GM19239 (cell line): Measurements from ENCODE around the gene LAMP1.
"Not testable (repeated sequence)": the region's sequence is repeated elsewhere in the genome, so short reads cannot be mapped to it uniquely, and the experiment has no call there.

ENCODE experiments used
- DNase-seq: peaks from one replicate; pipeline ENCODE4 v3.0.0; 2011; ENCODE audit warnings: low spot score; ENCODE audit not compliant: insufficient read length
- FAIRE-seq: peaks from 2 replicates; lab custom pipeline; 2011; peaks lifted over from hg19 to GRCh38; lab: Jason Lieb, UNC

Gene LAMP1

DNA sequence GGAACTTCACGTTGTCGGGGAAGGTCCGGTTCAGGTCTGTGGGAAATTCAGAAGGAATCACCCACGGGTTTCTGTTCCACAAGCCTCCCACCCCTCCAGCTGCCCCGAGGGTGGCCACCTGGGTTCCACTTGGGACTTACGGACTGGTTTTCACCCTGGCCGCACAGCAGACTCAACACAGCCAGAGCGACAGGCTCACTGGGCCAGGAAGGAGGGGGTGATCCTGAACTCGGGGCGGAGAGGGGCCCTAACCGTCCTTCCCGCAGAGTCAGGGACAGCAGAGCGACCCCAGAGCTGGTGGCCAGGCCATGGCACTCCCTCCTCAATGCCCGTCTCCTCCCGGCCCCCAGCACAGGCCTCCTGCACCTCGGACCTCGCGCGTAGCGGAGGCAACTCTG, 53.9 kb downstream of the LAMP1 start:
- FAIRE-seq (no peak), DNase-seq (no peak)

DNA sequence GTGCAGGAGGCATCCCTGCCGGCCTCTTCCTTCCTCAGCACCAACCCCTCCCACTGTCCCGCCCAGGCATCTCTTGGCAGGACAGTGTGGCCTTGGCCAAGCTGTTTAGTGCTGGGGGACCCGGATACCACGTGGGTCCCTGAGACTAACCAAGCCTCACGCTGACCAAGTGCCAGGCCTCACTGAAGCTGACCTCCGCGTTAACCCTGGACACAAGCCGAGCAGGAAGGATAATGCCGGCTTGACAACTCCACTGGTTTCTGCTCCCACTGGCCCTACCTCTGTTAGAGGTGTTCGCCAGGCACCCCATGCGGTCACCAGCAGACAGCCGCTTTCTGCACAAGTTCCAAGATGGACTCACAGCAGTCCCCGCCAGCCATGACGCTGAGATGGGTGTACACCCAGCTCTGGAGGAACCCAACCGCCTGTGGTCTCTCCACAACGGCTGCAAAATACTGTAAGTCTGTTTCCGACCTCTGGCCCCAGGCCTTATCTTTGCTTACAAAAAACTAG, 54.5 kb downstream of the LAMP1 start:
- no peak for DNase-seq
- no peak for FAIRE-seq

DNA sequence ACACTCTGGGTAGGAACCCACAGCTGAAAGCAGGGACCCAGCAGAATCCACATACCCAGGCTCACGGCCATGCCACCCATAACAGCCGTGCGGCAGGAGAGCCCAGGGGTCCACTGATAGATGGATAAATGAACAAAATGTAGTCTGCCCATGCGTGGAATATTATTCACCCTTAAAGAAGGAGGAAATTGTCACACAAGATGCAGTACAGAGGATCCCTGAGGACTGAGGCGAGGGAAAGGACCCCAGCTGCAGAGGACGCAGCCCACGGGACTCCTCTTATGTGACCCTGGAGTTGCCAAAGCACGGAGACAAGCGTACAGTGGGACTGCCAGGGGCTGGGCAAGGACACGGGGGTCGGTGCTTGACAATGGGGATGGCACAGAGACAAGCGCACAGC, 56.2 kb downstream of the LAMP1 start:
- no peak for DNase-seq
- no peak for FAIRE-seq

DNA sequence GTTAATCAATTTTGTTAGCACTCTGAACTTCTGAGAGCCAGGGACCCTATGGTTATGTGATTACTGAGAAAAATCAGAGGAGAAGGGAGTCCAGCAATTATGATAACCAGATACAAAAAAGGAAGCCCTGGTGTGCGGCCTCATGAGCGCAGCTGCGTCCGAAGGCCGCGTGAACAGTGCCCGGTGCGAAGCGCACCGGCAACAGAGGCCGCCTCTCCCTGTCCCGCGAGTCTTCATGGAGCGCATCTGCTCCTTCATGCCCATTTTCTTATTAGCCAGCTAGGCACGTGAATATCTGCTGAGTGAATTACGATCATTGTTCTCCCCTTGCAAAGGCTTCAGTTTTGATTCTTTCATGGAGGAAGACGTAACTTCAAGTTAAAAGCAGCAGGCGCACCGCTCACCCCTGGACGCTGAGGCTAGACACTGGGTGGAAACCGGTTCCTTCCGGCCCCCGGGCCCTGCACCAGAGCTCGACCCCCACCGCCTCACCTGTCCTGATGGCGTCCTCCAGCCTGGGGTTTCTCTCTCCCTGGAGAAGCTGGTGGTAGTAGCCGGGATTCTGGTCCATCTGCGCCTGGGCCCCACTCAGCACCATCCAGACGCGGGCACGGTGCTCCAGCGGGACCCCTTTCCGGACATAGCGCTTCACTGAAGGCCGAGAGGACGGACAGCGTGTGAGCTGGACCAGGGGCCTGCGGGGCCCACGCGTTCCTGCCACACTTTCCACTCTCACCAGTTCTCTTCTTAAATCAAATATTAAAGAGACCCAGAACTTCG, 58.0 kb downstream of the LAMP1 start:
- no peak for FAIRE-seq

DNA sequence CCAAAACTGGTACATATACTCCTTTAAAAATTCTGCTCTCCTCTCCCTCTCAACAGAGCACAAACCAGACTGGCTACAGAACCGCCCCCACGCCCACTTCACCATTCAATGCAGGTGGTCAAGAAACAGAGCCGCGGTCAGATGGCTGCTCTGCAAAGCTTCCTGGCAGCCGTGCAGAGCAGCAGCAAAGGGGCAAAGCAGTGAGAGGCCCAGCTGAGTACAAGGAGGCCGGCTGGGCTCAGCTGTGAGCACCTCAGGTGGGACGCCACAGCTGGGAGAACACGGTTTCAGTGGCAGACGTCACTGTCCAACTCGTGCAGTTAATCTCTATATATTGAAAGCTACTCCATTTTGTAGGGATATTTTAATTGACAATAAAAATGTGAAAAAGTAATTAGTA, 58.6 kb downstream of the LAMP1 start:
- FAIRE-seq = no peak
- DNase-seq = no peak

More for the DNA sequence above, 58.0 kb downstream of the LAMP1 start:
- DNase-seq = no peak

DNA sequence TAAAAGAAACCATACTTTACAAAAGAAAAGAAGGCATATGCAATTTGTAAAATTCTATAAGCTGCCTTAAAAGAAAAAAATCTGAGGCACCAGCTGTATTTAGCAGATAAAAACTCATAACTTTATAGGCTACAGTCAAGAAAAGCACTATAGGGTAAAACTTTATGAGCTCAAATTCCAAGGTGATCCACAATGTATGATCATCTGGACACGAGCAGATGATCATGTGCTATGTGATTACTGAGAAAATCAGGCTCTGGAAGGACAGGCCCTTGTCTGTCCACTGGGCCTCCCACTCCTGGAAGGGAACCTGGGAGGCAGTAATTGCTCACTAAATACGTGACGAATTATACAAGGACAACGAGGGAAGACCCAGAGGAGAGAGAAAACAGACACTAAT, 59.6 kb downstream of the LAMP1 start:
- FAIRE-seq (no peak), DNase-seq (no peak)

DNA sequence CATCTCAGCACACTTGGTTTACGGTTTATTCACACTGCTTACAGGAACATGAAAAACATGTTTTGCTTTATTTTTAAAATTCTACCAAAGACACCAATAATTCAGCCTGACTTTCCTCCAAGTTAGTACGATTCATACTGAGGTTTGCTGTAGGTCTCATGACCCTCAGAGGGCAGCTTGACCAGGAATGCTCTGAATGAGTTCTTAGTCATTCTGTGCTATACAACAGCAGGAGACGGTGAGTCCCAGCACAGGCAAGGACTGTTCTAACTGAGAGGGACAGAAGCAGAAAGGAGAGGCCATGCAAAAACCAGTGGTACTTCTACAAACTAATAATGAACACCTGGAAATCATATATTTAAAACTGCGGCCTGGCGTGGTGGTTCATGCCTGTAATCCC, 60.5 kb downstream of the LAMP1 start:
- no peak for DNase-seq
- no peak for FAIRE-seq

DNA sequence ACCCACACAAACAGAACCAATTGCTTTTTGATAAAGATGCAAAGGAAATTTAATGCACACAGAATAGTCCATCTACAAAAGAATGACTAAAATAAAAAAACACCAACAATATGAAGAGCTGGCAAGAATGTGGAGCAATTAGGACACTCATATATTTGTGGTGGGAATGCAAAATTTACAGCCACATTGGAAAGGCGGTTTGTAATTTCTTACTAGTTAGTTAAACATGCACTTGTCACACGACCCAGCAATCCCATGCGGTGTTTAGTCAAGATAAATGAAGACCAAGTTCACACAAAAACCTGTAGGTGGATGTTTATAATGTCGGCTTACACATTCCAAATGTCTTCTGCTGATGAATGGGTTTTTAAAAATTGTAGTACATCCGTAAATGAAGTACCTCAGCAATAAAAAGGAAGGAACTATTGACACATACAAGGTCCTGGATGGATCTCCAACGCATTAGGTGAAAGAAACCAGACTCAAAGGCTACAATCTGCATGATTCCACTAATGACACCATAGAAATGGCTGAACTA, 61.7 kb downstream of the LAMP1 start:
- FAIRE-seq = no peak
- no peak for DNase-seq

DNA sequence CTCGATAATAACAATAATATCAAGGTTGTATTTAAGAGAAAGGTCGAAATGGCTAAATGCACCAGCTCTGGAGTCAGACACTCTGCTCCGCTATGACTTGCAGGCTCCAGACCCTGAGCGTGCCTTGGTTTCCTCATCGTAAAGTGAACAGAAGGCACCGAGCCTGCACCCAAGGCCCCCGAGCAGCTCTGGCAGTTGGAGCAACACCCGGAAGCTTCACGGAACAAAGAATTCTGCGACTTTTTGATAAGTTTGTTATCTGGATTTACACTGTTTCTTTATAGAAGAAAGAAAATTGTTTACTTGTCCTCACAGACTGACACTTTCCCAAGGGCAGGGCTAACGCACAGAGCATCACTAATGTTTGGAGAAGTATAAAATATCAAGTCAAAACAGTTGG, 62.5 kb downstream of the LAMP1 start:
- FAIRE-seq = no peak

DNA sequence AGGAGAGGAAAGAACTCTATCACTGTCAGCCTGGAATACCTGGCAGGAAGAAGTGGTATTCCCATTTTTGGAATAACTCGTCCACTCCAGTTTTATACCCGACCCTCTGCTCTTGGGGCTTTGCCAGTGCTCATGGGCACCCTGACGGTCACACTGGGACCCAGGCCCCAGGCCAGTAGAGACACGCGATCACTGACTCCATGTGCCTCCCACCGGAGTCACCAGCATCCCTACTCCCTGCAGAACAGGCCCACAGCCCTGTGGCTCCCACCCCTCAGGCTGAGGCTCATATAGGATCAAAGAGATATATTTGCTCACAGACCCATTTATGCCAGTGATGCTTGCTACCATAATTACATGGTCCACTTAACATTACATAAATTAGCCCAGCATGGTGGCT, 63.4 kb downstream of the LAMP1 start:
- no peak for DNase-seq
- FAIRE-seq = no peak

More for the DNA sequence above, 62.5 kb downstream of the LAMP1 start:
- no peak for DNase-seq

DNA sequence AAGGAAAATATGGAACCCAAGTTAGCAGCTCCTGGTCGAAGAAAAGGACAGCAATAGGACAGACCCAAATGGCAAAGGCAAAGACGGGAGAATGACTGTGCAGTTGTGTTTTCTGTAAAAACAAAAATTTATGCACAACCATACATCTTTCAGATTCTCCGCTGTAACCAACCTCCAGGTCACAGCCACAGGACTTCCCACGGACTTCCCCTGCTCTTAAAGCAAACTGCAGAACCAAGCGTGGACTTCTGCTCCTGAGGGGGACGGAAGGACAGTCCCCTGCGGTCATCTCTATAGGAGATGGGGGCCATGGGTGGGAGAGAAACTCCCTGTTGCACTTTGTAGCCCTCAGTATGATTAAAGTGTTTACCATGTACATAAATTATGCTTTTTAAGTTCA, 64.4 kb downstream of the LAMP1 start:
- DNase-seq (no peak), FAIRE-seq (no peak)

DNA sequence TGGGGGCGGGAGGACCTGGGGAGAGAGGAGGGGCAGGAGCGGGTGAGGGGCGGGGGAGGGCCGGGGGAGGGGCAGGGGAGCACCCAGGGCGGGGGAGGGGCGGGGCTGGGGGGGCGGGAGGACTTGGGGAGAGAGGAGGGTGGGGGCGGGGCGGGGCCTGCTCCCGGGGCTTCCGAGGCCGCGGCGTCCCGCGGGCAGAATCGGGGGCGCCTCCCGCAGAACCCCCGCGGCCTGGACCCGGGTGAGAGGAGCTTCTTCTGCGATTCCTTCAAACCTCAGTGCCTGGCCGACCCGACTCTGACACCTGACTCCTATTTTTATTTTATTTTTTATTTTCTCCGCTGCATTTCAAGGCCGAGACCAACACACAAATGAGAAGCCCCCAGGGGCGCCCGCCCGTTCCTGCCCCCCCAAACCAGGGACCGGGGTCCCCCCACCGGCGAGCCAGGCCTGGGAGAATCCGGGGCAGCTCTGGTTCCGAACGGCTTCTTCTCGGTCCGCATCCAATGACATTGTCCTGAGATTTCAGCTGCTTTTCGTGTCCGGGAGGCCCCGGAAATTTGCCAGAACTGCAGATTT, 67.4 kb downstream of the LAMP1 start:
- FAIRE-seq = no peak
- DNase-seq = no peak

DNA sequence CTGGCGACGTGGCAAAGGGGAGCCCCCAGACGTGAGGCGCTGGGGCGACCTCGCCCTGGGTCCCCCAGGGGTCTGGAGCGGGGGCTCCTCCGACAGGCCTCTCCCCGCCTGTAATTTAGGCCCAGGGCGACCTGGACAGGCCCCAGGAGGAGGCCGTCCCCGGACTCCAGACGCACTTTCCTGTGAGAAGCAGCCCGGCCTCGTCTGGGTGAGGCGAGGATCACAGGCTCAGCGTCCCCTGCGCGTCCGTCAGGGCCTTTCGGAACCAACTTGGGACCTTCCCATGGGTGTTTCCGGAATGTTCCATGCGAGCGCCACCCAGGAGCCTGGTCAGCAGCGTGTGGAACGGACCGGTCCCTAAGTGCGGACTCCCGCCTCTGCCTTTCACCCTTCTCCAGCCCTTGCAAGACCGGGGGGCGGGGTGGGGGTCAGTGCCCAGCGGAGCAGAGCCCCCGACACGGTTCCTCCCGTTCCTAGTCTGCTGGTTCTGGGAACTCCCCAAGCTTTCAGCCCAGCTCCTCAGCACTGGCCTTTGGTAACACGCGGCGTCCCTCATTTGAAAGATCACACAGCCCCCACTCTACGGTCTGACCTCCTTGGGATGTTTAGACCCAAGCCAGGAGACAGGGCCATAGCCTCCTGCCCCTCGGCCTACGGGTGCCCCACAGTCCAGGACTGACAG, 68.0 kb downstream of the LAMP1 start:
- FAIRE-seq (no peak), DNase-seq (no peak)

DNA sequence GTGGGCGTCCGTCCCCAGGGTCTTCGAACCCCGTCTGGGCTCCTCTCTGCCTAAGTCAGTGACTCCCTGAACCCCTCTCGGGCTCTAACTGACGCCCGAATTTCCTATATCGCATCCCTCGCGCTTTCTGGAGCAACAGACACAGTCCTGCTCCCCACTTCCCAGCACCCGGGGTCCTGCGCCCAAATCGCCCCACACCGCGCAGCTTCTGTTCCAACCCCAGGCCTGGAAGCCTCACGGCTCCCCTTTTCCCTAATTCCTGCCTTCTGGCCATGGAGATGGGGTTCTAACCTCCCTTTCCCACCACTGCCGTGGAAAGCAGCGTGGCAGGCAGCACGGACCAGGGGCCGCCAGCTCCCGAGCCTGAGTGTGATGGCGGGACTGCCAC, 68.5 kb downstream of the LAMP1 start:
- FAIRE-seq = no peak
- no peak for DNase-seq

DNA sequence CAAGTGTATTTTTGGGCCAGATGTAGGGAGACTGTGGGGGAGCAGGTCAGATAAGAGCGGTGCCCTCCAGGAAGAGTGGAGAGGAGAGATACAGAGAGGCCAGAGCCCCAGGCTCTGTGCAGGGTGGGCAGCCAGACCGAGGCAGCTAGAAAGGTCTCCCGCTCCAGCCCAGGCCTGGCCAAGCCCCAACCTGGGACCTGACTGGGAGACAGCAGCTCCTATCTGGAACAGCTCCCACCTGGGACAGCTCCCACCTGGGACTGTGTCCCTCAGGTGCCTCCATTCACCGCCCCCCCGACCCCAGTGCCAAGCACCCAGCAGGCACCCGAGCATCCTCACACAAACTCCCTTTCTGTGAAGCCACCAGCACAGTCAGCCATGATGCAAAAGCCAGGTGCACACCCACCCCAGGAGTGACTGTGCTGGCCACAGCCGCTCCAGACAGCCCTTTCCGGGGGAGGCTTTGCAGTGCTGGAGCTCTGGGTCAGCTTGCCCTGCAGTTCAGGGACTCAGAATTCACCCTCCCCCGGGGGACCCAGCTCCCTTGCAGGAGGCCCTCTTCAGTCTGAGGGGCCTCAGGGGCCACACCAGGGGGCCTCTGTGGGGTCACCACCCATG, 69.0 kb downstream of the LAMP1 start:
- FAIRE-seq (no peak), DNase-seq (no peak)

DNA sequence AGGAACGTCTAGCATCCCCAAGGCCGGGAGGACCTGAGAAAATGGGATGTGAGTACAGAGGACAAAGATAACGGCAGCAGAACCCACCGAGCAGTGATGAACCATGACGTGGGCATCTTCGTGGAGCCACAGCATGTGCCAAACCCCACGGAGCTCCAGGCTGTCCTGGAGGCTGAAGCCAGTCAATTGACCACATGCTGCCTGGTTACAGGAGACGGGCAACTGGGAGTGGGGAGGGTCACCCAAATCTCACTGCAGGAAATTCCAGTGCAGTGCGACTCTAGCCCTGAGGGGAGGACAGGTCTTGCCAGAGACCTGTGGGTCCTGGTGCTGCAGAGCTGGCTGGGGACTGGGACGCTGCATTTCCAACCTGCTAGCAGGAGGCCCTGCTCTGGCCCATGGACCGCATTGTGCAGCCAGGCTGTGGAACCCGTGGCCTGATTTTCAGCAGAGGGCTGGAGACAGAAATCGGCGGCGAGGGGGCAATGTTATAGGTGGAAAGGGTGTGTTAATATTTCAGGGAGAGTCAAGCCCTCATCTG, 70.1 kb downstream of the LAMP1 start:
- FAIRE-seq = no peak

DNA sequence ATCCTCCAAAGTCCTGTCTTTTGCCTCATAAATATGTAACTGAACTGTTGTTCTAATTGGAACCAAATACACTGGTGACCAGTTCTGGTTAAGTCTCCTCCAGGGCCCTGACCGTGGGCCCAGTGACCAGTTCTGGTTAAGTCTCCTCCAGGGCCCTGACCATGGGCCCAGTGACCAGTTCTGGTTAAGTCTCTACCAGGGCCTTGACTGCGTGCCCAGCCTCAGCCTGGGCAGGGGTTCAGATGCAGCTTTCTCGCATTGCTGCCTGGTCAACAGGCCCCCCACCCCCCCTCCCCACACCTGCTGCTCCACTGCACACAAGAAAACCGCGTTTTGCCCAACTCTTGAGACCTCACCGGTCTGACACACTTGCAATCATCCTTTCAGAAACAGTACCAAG, 70.7 kb downstream of the LAMP1 start:
- FAIRE-seq (no peak), DNase-seq (no peak)

More for the DNA sequence above, 70.1 kb downstream of the LAMP1 start:
- no peak for DNase-seq

DNA sequence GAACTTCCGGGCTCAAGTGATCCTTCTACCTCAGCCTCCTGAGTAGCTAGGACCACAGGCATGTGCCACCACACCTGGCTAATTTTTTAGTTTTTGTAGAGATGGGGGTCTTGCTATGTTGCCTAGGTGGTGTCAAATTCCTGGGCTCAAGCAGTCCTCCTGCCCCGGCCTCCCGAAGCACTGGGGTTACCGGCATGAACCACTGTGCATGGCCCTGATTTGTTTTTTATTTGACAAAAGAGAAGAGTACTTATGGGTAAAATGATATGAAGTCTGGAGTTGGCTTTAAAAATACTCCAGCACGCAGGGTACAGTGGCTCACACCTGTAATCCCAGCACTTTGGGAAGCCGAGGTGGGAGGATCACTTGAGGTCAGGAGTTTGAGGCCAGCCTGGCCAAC, 71.3 kb downstream of the LAMP1 start:
- not testable (repeated sequence) for FAIRE-seq, DNase-seq

DNA sequence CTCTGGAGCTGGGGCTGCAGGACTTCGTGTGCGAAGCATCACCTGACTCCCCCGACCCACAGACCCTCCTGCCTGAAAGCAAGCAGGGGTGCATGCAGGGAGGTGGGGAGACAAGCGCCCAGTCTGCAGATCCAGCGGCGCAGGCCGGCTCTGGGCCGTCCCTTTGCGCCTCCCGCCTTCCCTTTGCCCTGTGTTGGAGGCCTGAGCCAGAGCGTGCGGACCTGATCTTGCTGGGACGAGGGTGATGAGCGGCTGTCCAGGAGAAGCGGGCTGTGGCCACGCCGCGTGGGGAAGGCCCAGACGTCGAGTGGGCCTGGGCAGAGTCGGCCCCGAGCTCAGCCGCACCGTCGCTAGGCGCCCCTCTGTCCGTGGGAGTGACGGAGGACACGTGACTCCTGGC, 72.2 kb downstream of the LAMP1 start:
- FAIRE-seq (no peak), DNase-seq (no peak)

DNA sequence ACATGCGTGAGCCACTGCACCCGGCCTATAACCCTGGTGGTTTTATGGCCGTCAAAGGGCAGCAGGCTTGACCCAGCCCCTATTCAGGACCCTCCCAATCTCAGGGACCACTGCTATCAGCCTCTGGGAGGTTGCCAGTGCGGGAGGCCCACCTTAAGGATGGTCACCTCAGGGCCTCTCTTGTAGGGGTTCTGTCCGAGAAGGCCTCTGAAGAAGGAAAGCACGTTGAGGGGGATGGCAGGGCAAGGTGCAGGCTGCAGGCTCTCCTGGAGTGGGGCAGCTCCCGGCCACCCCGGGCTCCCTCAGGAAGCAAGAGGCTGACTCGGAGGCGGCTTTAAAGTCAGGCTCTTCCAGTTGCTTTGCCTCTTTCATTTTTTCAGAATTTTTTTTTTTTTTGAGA, 72.8 kb downstream of the LAMP1 start:
- FAIRE-seq = no peak
- no peak for DNase-seq
